HL-60/S4 (cell line): ENCODE data around the gene NT5M.
"Not testable (repeated sequence)": the region's sequence is repeated elsewhere in the genome, so short reads cannot be mapped to it uniquely, and the experiment has no call there.

Experiments
- in situ Hi-C: fragments of 300-500 bp; cut with MboI; formaldehyde crosslinking; loops from 2 replicates; pipeline ENCODE4 v1.14.3; 2022; ENCODE audit warnings: low sequenced_read_pairs

NT5M gene

GRCh38 chr17:17303010-17303846, at the start of gene NT5M:
TSS of gene NT5M (plus strand) at chr17:17303373. CDS start at chr17:17303551, 178 bp downstream.
- in situ Hi-C loops, result loop anchor here (25.0 kb wide), 1 partner anchor 866 kb away; no protein-coding TSS in a partner anchor

DNA sequence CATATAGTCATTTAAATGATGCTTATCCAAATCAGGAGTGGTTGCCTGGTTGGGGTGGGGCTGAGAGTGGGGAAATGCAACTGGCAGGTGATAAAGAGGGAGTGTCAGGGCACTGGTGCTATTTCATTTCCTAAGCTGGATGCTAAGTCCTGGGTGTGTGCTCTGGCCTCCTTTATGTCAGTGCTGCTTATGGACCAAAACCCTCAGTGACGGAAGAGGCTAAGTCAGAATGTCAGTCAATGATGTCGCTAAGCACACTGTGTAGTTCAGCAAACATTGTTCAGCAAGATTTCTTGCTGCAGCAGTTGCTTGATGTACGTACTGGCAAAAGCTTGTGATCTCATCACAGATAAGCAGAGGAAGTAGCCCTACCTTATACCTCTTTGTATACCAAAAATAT, 49.8 kb upstream of the NT5M start:
- in situ Hi-C loops, result no loop called here

- in situ Hi-C loops, result no loop called here
These were observed 49.1 kb upstream of the NT5M start for GRCh38 chr17:17254036-17254435.

DNA sequence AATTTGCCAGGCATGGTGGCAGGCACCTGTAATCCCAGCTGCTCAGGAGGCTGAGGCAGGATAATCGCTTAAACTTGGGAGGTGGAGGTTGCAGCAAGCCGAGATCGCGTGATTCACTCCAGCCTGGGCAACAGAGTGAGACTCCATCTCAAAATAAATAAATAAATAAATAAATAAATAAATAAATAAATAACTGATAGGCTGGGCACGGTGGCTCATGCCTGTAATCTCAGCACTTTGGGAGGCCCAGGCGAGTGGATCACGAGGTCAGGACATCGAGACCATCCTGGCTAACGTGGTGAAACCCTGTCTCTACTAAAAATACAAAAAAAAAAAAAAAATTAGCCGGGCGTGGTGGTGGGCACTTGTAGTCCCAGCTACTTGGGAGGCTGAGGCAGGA, 47.5 kb upstream of the NT5M start:
- in situ Hi-C loops, result not testable (repeated sequence)

GRCh38 chr17:17256316-17256715, 46.9 kb upstream of the NT5M start:
- in situ Hi-C loops, result no loop called here

DNA sequence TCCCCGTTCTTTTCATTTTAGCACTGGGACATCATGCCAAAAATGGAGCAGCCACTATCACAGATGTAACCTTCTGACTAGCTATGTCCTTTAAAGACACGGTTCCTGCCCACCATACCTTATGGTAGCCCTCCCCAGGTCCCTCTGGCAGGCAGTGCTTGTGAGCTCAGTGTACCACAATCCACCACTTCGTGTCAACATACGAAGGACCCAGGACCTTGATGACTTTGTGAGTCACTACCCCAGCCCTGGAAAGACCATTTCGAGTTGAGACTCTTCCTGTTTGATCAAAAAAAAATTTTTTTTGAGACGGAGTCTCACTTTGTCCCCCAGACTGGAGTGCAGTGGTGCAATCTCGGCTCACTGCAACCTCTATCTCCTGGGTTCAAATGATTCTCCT, 45.2 kb upstream of the NT5M start:
- in situ Hi-C loops, result no loop called here

GRCh38 chr17:17258998-17259397, 44.2 kb upstream of the NT5M start:
- in situ Hi-C loops, result no loop called here

GRCh38 chr17:17264430-17264829, 38.7 kb upstream of the NT5M start:
- in situ Hi-C loops, result no loop called here

DNA sequence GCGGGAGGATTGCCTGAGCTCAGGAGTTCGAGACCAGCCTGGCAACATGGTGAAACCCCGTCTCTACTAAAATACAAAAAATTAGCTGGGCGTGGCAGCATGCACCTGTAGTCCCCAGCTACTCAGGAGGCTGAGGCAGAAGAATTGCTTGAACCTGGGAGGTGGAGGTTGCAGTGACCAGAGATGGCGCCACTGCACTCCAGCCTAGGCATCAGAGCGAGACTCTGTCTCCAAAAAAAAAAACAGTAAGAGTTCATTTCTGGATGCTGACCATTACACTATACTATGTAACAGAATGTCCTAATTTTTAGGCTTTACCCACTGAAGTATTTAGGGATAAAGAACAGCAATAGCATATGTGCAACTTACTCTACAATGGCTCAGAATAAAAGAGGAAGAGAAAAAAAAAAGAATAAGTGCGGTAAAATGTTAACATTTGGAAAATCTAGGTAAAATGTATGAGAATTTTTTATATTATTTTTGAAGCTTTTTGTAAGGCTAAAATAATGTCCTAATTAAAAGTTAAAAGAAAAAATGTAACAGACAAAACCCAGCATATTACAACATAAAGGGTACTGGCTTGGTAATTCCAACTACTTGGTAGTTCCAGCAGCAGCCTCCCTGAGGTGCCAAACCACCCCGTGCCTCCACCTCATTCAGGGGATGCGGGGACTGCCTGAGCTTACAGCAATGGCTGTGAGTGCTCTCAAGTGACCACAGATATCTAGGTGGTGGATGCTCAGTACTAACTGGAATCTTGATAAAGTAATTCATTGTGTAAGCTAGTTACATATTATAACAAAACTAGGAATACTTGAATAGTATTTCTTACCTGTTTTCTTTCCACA, 33.0 kb upstream of the NT5M start:
- in situ Hi-C loops, result no loop called here

DNA sequence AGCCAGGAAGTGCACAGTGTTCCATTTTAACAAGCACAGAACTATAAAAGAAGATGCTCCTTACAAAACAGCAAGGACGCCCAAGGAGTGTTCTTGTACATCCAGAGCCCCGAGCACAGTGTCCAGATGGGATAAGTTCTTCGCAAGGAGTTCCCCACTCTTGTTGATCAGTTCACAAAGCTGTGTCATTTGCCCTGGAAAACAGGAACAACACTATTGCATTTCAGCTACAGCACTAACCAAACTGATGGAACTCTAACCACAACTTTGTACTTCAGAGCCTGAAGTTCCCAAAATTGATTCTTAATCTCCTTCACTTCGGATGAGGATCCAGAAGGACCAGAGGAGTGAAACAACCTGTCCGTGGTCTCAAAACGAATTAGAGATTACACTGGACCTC, 27.2 kb upstream of the NT5M start:
- in situ Hi-C loops, result no loop called here

GRCh38 chr17:17277431-17277830, 25.7 kb upstream of the NT5M start:
- in situ Hi-C loops, result not testable (repeated sequence)

DNA sequence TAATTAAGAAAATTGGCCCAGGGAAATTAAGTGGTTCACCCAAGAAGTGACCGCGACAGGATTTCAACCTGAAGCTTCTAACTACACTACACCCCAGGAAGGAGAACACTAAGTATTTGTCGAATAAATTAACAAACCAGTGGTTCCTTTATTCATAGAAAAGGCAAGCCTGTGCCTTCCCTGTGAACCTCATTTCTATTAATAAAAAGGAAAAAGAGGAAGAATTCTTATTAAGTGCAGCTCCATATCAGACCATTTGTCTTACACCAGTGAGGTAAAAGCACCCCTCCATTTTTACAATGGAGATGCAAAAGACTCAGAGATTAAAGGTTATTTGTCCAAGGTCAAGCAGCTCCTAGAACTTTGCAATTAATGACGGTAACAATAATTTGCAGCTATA, 23.9 kb upstream of the NT5M start:
- in situ Hi-C loops, result no loop called here

DNA sequence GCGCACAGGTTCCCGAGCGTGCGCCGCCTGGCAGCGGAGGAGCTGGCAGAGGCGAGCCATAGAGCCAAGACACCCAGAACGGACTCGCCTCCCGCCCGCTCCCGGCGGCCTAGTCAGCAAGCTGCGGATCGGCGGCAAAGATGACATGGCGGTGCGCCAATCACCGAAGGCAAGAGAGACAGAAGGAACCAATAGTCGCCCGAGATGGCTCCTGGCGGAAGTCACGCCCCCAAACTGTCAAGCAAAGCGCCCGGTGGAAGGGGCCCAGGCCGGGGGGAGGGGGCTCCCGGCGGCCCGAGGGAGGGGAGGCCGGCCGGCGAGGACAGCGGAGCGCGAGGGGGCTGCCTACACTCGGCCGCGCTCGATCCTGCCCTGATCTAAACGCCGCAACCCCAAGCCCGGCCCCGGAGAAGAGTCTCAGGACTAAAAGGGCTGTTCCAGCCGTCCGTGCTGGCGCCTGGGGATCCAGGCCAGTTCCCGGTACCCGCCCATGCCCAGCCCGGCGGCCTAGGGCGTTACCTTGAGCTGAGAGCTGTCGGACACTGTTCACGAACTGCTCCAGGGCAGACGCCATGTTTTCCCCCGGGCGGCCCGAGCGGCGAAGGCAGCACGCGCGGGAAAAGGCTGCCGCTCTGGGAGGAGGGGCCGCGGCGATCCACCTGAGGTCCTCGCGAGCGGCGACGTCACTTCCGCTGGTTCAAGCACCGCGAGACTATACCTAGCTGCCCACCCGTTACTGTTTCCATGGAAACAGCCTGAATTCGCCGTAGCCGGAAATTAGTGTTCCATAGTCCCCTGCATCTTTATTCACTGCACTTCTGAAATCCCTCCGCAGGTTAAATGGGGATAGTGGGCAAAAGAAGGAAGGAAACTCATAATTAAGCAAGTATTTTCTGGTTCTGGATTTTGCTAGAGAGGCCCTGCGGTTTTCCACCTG, 22.3 kb upstream of the NT5M start, which contains the start of gene COPS3:
Gene COPS3, minus strand, starts transcription at position 634 of the 937 bp plus-strand sequence. Its CDS starts 60 bp downstream, at position 574.
- in situ Hi-C loops, result no loop called here

- in situ Hi-C loops, result no loop called here
These were observed 17.2 kb upstream of the NT5M start for GRCh38 chr17:17285951-17286350.

DNA sequence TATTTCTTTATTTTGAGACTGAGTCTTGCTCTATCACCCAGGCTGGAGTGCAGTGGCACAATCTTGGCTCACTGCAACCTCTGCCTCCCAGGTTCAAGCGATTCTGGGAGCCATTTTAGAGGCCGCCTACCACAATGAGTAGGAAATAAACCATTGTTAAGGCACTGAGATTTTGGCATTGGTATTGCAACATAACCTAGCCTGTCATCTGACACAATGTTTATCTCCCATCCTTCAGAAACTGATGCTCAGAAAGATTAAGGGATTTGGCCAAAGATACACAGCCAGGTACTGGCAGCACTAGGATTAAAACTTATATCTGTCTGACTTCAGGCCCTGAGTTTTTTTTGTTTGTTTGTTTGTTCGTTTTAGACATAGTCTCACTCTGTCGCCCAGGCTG, 14.1 kb upstream of the NT5M start:
- in situ Hi-C loops, result no loop called here

- in situ Hi-C loops, result no loop called here
These were observed 13.5 kb upstream of the NT5M start for GRCh38 chr17:17289701-17290100.

DNA sequence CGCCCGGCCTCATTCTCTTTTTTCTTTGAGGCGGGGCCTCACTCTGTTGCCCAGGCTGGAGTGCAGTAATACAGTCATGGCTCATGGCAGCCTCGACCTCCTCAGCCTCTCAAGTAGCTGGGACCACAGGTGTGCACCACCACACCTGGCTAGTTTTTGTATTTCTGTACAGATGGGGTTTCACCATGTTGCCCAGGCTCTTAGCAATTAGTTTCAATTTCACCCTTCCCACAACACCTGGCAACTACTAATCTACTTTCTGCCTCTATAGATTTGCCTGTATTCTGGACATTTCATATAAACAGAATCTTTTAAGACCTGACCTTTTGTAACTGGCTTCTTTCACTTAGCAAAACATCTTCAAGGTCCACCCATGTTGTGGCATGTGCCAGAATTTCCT, 8.0 kb upstream of the NT5M start:
- in situ Hi-C loops, result no loop called here

GRCh38 chr17:17297217-17297616, 6.0 kb upstream of the NT5M start:
- in situ Hi-C loops, result no loop called here

GRCh38 chr17:17298108-17298507, 5.1 kb upstream of the NT5M start:
- in situ Hi-C loops, result no loop called here
